ENCODE results near the gene SH3GLB2.
A peak's percentile ranks its signal among the peaks of the same experiment; 100 is the strongest.

Gene SH3GLB2

GRCh38 chr9:129028192-129028966 is at the start of gene SH3GLB2:
Gene SH3GLB2 (minus strand): TSS chr9:129028331. CDS start chr9:129028154, 177 bp downstream.
- DNase-seq (ENCODE audit: low read depth in 2 of 2): peak; percentile 91 to 95

DNA sequence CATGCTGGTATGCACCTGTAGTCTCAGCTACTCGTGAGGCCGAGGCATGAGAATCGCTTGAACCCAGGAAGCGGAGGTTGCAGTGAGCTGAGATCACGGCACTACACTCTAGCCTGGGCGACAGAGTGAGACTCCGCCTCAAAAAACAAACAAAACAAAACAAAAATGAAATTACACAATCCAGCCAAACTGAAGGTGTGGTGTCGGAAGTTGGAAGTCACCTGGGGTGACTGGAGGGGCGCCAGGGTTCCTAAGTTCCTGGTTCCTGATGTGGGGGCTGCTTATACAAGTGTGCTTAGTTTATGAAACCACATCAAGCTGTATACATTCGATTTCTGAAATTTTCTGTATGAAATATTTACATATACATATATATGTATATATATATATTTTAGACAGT is 49.1 kb upstream of the SH3GLB2 start:
- no peak for DNase-seq (ENCODE audit: low read depth in 2 of 2)

DNA sequence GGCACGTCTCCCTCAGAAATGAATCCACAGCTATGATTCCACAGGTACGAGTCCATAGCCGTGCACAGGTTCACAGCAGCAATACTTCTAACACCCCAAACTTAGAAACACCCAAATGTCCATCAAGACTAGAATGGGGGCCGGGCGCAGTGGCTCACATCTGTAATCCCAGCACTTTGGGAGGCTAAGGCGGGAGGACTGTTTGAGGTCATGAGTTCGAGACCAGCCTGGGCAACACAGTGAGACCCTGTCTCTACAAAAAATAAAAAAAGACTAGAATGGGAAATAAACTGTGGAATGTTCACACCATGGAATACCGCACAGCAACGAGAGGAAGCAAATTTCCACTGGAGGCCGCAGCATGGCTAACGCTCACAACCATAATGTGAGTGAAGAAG is 48.5 kb upstream of the SH3GLB2 start:
- DNase-seq (ENCODE audit: low read depth in 2 of 2): no peak

DNA sequence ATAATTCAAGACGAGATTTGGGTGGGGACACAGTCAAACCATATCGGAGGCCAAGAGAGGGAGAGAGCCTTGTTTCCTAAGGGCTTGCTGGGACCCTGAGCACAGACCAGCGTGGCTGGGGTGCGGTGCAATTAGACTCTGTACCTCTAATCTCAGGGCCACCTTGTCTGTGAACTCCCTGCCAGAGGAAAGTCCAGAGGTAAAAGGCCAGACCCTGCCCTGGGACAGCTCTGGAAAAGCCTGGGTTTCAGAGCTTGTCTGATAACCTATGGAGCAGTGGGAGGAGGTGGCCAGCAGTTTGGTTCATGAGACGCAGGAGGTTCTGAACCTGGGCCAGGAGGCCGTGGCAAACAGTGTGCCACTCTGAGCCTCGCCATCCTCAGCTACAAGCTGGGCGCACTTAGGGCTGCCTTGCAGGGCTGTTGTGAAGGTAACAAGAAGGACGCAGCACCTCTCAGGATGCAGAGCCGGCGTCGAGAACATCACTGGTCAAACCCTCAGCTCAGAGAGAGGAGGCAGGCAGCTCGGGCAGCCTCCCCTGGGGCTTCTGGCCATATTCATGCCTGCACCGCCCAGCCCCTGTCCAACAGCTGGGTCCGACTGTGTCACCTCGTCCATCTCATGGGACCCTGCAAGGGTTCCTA is 48.0 kb upstream of the SH3GLB2 start:
- DNase-seq (ENCODE audit: low read depth in 2 of 2): no peak

GRCh38 chr9:129074106-129074505 is 46.0 kb upstream of the SH3GLB2 start:
- DNase-seq (ENCODE audit: low read depth in 2 of 2): no peak

DNA sequence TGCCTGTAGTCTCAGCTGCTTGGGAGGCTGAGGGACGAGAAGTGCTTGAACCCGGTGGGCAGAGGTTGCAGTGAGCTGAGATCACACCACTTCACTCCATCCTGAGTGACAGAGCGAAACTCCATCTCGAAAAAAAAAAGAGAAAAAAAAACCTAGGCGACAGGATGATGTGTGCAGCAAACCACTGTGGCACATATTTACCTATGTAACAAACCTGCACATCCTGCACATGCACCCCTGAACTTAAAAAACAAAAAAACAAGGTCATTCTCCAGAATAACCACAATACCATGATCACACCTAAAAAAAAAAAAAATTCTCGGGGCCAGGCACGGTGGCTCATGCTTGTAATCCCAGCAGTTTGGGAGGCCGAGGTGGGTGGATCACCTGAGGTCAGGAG is 45.3 kb upstream of the SH3GLB2 start:
- DNase-seq (ENCODE audit: low read depth in 2 of 2): no peak

DNA sequence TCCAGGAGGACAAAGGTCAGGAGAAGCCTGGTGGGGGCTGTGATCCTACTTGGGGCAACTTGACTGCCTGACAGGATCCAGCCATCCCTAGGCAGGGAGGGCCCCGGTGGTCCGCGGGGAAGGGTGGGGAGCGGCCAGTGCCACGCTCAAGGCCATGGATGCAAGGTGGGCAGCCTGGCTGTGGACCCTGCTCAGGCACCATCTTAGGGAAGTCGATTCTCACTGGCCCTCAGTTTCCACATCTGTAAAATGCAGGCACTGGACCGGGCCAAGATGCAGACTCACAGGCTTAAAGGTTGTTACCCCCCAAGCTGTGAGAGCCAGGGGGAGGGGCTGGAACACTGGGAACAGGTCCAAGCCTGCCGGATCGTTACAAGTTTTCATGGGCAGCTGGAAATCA is 44.0 kb upstream of the SH3GLB2 start:
- DNase-seq (ENCODE audit: low read depth in 2 of 2): no peak

DNA sequence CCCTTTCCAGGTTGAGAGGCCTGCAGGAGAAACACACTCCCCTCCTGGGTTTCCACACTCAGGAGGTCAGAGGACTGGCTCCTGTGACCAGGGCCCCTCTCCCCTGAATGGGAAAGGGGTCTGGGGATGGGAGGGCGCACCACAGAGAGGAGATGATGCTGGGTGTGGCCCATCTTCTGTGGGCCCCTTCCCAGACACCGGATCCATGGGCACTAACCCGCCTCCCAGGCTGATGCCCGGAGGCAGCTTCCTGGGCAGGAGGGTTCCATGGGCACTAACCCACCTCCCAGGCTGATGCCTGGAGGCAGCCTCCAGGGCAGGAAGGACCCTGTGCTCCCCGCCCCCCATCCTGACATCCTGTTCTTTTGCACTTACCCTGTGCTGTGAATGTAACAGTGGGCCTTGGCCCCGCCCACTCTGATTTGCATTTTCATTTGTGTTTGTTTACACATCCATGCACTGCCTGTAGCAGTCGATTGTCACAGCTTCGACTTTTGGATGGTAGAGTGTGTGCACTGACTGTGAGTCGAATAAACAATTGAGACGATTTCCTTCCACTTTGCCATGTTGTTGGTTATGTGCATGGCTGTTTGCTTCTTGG is 43.5 kb upstream of the SH3GLB2 start:
- no peak for DNase-seq (ENCODE audit: low read depth in 2 of 2)

DNA sequence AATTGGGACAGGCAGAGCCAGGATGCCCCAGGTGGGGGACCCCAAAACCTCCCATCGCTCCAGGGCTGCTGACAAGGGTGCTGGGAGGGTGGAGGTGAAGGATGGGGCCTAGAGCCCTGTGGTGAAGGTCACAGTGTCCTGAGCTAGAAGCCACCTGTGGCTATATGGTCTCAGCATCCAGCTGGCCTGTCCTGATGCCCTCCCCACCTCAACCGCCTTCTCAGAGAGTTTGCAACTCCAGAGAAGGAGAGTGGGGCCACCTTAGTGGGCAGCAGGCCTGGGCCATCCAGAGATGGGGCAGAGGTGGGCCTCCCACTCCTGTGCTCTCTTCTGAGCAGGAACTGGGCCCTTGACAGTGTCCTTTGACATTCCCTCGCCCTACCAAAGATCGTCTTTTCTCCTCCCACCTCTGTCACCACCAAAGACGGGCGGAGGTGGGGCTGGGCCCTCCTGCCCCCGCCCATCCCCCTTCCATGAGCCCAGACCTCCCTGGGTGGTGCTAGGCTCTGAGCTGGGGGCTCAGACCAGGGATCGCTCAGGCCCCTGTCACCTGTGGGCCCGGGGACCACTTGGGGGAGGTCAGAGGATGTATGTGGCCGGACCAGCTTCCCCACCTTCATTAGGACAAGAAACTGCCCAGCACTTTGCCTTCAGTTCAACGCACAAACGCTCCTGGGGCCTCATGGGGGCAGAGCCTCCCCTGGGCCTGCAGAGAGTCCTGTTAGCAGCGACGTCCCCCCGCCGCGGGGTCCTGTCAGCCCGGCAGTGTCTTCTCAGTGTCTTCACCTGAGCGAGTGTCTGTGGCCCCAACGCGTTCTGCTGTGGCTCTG is 42.8 kb upstream of the SH3GLB2 start:
- DNase-seq (ENCODE audit: low read depth in 2 of 2): no peak

- DNase-seq (ENCODE audit: low read depth in 2 of 2): no peak
Measured at GRCh38 chr9:129069862-129070641, 41.9 kb upstream of the SH3GLB2 start.

DNA sequence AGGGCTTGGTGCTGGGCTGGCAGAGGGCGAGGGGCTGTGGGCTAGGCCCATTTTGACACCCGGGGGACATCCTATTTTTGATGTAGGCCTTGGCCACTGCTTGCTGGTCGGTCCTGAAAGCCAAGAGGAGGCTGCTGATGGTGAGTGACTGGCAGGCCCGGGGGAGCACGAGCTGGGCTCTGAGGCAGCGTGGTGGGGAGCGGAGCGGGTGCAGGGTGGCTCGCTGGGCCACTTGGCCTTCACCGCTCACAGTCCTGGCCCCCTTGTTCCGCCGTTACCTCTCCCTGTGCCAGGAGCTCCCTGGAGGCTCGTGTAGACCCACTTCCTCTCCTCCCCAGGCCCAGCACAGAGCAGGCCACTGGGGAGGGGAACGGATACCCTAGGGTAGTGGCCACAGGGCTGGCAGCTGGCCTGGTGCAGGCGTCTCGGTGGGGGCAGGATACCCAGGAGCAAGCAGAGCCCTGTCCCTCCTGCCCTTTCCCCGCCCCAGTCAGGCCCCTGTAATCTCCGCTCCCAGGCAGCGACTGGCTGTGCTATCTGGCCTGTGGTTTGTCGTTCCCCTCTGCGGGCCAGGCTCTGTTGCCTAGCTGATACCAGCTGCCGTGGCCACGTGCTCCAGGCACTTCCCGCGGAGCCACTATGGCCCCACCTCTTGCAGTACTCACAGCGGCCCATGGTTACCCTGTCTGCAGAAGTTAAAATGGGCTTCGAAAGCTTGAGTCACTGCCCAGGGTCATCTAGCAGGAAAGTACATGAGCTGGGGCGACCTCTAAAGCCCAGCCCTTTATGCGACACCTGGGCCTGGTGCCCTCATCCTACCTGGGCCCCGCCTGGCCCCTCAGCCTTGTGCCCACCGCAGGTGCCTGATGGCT is 41.1 kb upstream of the SH3GLB2 start:
- peak; percentile 23 to 27 for DNase-seq (ENCODE audit: low read depth in 2 of 2)

- no peak for DNase-seq (ENCODE audit: low read depth in 2 of 2)
Measured at GRCh38 chr9:129068110-129068509, 40.0 kb upstream of the SH3GLB2 start.

DNA sequence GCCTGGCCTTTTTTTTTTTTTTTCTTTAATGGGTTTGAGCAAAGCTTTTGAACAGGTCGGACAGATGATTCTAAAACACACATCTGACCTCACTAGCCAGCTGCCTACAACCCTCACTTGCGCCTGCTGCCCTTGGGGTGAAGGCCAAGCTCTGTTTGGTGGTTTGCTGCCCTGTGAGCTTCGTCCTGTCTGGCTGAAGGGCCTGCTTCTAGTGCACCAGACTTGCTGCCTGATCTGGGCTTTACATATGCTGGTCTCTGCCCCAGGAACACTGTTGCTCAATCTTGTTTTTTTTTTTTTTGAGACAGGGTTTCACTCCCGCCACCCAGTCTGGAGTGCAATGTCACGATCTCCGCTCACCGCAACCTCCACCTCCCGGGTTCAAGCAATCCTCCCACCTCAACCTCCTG is 36.4 kb upstream of the SH3GLB2 start:
- no peak for DNase-seq (ENCODE audit: low read depth in 2 of 2)

DNA sequence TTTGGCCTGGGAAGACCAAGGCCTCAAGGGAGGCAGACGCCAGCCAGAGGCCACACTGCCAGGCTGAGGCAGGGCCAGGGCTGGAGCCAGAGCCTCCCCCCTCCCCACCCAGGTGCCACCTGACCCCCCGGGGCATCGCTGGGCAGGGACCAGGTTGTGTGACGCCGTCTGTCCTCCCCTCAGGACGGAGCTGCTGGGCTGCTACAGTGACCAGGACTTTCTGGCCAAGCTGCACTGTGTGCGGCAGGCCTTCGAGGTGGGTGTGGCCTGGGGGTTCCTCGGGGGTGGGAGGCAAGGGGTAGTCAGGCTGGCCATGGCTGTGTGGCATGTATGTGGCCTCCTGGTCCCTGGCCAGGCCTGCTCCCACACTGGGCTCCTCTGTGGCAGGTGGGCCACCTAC is 34.9 kb upstream of the SH3GLB2 start:
- DNase-seq (ENCODE audit: low read depth in 2 of 2): no peak

GRCh38 chr9:129060991-129061390 is 32.9 kb upstream of the SH3GLB2 start:
- DNase-seq (ENCODE audit: low read depth in 2 of 2): no peak

- DNase-seq (ENCODE audit: low read depth in 2 of 2): no peak
Measured at GRCh38 chr9:129059796-129060785, 32.0 kb upstream of the SH3GLB2 start.

- DNase-seq (ENCODE audit: low read depth in 2 of 2): no peak
Measured at GRCh38 chr9:129058965-129059795, 31.0 kb upstream of the SH3GLB2 start.

DNA sequence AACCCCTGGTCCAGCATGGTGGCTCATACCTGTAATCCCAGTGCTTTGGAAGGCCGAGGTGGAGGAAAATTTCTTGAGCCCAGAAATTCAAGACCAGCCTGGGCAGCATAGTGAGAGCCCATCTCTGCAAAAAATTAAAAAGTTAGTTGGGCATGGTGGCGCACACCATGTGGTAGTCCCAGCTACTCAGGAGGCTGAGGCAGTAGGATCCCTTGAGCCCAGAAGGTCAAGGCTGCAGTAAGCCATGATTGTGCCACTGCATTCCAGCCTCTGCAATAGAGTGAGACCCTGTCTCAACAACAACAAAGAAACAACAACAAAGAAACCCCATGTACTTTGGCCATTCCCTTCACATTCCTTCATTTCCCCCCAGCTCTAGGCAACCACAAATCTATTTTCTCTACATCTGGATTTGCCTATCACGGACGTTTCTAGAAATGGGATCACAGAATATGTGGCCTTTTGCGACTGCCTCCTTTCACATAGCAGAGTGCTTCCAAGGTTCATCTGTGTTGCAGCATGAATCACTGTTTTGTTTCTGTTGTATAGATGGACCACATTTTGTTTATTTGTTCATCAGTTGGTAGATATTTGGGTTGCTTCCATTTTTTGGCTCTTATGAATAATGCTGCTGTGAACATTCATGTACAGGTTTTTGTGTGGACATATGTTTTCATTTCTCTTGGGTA is 26.2 kb upstream of the SH3GLB2 start:
- DNase-seq (ENCODE audit: low read depth in 2 of 2): no peak

All from stimulated activated CD4-positive, alpha-beta T cell treated with anti-CD3 and anti-CD28 coated beads, Interleukin-12 subunit alpha, Interleukin-12 subunit beta, amount 100 ng/mL, for 24 hours (primary cell).